Sigmoid colon (tissue), 7 donors: Measurements from ENCODE around the gene MYO7B. TPM values are rescaled to one million over a fixed set of nuclear protein-coding genes. Genes with fewer than 3 reads are reported as not detected.

Source experiments
- DNase-seq: peaks from one replicate; pipeline ENCODE4 v3.0.0-alpha.2; 2019
- H3K27ac ChIP-seq, 4 donors: fragments of 200-600 bp; sonication (generic); one replicate each; pipeline ENCODE4 v1.5.1; 2016 to 2019; ENCODE audit warnings: mild to moderate bottlenecking in 1 of 4
- H3K27me3 ChIP-seq, 3 donors: fragments of 200-600 bp; sonication (generic); one replicate each; pipeline ENCODE4 v1.5.1; 2019; ENCODE audit warnings: mild to moderate bottlenecking in 1 of 3
- H3K36me3 ChIP-seq, 4 donors: fragments of 200-600 bp; sonication (generic); one replicate each; pipeline ENCODE4 v1.5.1; 2016 to 2019
- H3K4me1 ChIP-seq, 4 donors: fragments of 200-600 bp; sonication (generic); one replicate each; pipeline ENCODE4 v1.5.1; 2017 to 2019
- H3K4me3 ChIP-seq, 4 donors: fragments of 200-600 bp; sonication (generic); one replicate each; pipeline ENCODE4 v1.5.1; 2017 to 2019; ENCODE audit warnings: mild to moderate bottlenecking in 2 of 4, moderate library complexity in 1 of 4
- H3K9me3 ChIP-seq, 4 donors: fragments of 200-600 bp in 3 of 4; sonication (generic) in 3 of 4; one replicate each; pipeline versions ENCODE4 v1.5.1 to v1.6.1; 2013 to 2019
- CTCF ChIP-seq, 4 experiments: fragments of 450-650 bp in 3 of 4; fragments of 200-600 bp in 1 of 4; IDR thresholded peaks; one replicate each; pipeline ENCODE4 v1.5.1; 2016 to 2019; ENCODE audit warnings: antibody characterized with exemption in 4 of 4, mild to moderate bottlenecking in 3 of 4, moderate library complexity in 2 of 4
- EP300 ChIP-seq, 4 donors: sonication (generic); formaldehyde crosslinking; IDR thresholded peaks; one replicate each; pipeline ENCODE4 v1.6.1; 2017; ENCODE audit warnings: antibody characterized with exemption in 4 of 4
- POLR2A ChIP-seq, 2 donors: fragments of 450-650 bp; IDR thresholded peaks; one replicate each; pipeline ENCODE4 v1.6.1; 2016; ENCODE audit warnings: antibody characterized with exemption in 2 of 2, mild to moderate bottlenecking in 2 of 2, moderate library complexity in 2 of 2
- POLR2AphosphoS5 ChIP-seq, 4 donors: sonication (generic); formaldehyde crosslinking; IDR thresholded peaks; one replicate each; pipeline ENCODE4 v1.6.1; 2017; ENCODE audit warnings: antibody characterized with exemption in 4 of 4
- WGBS, 2 donors: extraction: QIAGEN DNeasy Blood & Tissue Kit; methylation state at CpG; one replicate each; pipeline ENCODE4 v1.1.7; 2013; 5-methylcytosine and 5-hydroxymethylcytosine counted together
- intact Hi-C: fragments of 100-400 bp; cut with DNase I; formaldehyde crosslinking; loops from one replicate; pipeline ENCODE4 v1.15.1; 2023
- polyA plus RNA-seq, 3 donors: library from polyadenylated mRNA; stranded (reverse); fragments of 200-250 nt; gene quantifications; one replicate each; pipeline ENCODE4 v1.2.3, GENCODE V29; 2013
- total RNA-seq, 4 donors: library from RNA; depleted of rRNA; stranded (reverse); fragments of >200 nt; gene quantifications; one replicate each; pipeline ENCODE4 v1.1.0, GENCODE V29; 2016
- donor health status: healthy with polysubstance abuse.
- donor health status: Bipolar disorder and iron deficiency.
- donor health status: healthy.

Gene MYO7B
- total and polyA plus RNA-seq, 7 donors = 0.54 to 128 (median 30.3) TPM; not detected in 1

DNA sequence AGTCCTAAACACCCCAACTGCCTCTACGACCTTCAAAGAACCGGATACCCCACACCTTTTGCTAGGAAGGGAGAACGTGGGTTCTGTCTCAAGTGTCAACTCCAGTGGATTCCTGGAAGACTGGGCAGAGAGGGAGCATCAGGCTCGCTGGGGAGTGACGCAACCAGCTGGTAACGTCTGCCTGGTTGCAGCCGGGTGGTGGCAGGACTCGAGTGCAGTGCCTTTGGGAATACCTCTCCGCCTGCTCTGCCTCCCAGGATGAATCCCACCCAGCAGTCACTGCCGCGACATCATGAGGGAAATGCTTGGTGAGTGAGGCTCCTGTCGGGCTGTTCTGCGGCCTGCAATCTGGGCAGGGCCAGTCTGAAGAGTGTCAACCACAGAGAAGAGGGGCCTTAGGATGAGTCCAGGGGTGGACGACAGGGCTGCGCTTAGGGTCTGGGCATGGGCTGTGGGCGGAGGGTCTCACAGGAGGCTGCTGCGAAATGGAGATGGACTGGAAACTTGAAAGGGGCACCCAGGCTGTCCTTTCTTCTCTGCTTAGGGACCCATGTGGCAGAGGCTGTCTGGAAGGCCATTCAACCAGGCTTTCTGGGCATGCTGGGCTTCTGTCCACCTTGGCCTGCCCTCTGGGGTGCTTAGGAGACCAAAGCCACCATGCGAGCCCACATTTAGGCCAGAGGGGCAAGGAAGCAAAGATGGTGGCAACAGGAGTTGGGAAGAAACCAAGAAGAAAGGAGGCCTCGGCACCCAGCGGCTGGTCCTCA is 123.3 kb downstream of the MYO7B start:
- Histone ChIP-seq H3K27me3 (no peaks in the 10 kb centered on the region), H3K27ac (peak overlapping the region; percentile 86 to 97 (median 92)), H3K9me3 (no peaks in the 10 kb centered on the region), H3K36me3 (peaks cover 7 to 40% (median 25%) of the 10 kb centered on the region in 4 donors), H3K4me1 (peaks cover 0 to 100% (median 100%) of the 10 kb centered on the region in 4 donors), H3K4me3 (peak overlapping the region in 2 of 4 donors; percentile 6 to 24)
- intact Hi-C loops = no loop called here
- no peak for TF ChIP-seq CTCF (IDR thresholded peaks at IDR 0.05)
- TF ChIP-seq POLR2AphosphoS5 (IDR thresholded peaks at IDR 0.05) = peak; percentile 63 to 79 (median 68)
- peak in 1 of 4 donors; percentile 50 for TF ChIP-seq EP300 (IDR thresholded peaks at IDR 0.05)
- 92 to 93% methylated on average over 20 of the region's 20 CpGs for WGBS, 2 donors
- DNase-seq = peak; percentile 93

DNA sequence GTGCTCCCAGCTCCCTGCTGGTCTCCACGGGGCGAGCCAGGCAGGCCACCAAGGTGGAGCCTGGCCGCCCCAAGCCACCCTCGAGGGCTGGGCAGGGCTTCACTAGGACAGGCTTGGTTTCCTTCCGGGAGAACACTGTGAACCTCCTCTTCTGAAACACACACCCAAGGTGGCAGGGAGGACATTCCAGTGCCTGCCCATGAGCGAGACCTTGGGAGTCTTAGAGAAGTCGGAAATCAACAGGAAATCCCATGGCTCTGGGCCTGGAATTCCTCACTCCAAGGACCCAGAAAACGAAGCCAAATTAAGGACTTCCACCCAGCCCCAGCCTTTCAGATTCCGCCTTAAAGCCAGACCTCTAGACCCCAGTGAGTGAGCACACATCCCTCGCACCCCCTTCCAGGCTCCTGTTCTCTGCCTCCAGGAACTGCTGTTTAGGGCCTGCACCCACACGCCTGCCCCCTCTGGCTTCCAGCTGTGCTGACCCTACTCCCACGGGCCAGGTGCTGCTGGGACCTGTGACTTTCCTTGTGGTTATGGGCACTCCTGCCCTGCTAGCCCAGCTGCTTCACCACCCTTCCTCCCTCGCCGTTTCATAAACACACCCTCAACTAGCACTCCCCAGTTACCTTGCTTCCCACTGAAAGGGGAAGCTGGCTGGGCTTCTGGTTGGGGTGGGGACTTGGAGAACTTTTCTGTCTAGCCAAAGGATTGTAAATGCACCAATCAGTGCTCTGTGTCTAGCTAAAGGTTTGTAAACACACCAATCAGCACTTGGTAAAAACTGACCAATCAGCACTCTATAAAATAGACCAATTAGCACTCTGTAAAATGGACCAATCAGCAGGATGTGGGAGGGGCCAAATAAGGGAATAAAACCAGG is 124.2 kb downstream of the MYO7B start:
- Histone ChIP-seq H3K4me3 (peak overlapping the region in 2 of 4 donors; percentile 6 to 24), H3K27ac (peak overlapping the region; percentile 86 to 97 (median 92)), H3K36me3 (peaks cover 0 to 32% (median 17%) of the 10 kb centered on the region in 4 donors), H3K4me1 (peaks cover 0 to 100% (median 99%) of the 10 kb centered on the region in 4 donors), H3K9me3 (no peaks in the 10 kb centered on the region), H3K27me3 (no peaks in the 10 kb centered on the region)
- DNase-seq = peak; percentile 78
- WGBS, 2 donors = 75 to 82% methylated on average over 14 of the region's 14 CpGs
- intact Hi-C loops = no loop called here
- TF ChIP-seq POLR2AphosphoS5 (IDR thresholded peaks at IDR 0.05) (peak; percentile 5 to 59 (median 37)), POLR2A (IDR thresholded peaks at IDR 0.05) (no peak), CTCF (IDR thresholded peaks at IDR 0.05) (no peak), EP300 (IDR thresholded peaks at IDR 0.05) (peak in 2 of 4 donors; percentile 45 to 67)

DNA sequence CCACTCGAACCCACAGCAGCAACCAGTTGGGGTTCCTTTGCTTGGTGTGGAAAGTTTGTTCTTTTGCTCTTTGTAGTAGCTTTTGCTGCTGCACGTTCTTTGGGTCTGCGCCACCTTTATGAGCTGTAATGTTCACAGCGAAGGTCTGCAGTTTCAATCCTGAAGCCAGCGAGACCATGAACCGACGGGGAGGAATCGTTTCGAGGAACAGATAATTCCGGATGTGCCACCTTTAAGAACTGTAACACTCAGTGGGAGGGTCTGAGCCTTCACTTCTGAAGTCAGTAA is 124.8 kb downstream of the MYO7B start:
- peak; percentile 64 for DNase-seq
- peak overlapping the region; percentile 86 to 97 (median 92) for H3K27ac ChIP-seq
- no peaks in the 10 kb centered on the region for H3K27me3 ChIP-seq
- 93 to 95% methylated on average over 10 of the region's 10 CpGs for WGBS, 2 donors
- H3K36me3 ChIP-seq = peaks cover 0 to 26% (median 14%) of the 10 kb centered on the region in 4 donors
- H3K4me3 ChIP-seq = peak overlapping the region in 1 of 4 donors; percentile 5
- peaks cover 0 to 100% (median 99%) of the 10 kb centered on the region in 4 donors for H3K4me1 ChIP-seq
- intact Hi-C loops = no loop called here
- H3K9me3 ChIP-seq = no peaks in the 10 kb centered on the region
- TF ChIP-seq POLR2A (IDR thresholded peaks at IDR 0.05) = no peak
- peak in 1 of 4 donors; percentile 69 for TF ChIP-seq POLR2AphosphoS5 (IDR thresholded peaks at IDR 0.05)
- no peak for TF ChIP-seq EP300 (IDR thresholded peaks at IDR 0.05)
- no peak for TF ChIP-seq CTCF (IDR thresholded peaks at IDR 0.05)

- intact Hi-C loops = no loop called here
- Histone ChIP-seq H3K4me3 (peak overlapping the region in 1 of 4 donors; percentile 5), H3K9me3 (no peaks in the 10 kb centered on the region), H3K4me1 (peaks cover 0 to 100% (median 99%) of the 10 kb centered on the region in 4 donors), H3K36me3 (peaks cover 0 to 21% (median 14%) of the 10 kb centered on the region in 4 donors), H3K27me3 (no peaks in the 10 kb centered on the region), H3K27ac (peak overlapping the region; percentile 86 to 97 (median 92))
- peak; percentile 73 for DNase-seq
- 91 to 94% methylated on average over 14 of the region's 14 CpGs for WGBS, 2 donors
- TF ChIP-seq POLR2AphosphoS5 (IDR thresholded peaks at IDR 0.05) (peak in 1 of 4 donors; percentile 39), POLR2A (IDR thresholded peaks at IDR 0.05) (no peak)
Observed at GRCh38 chr2:127661072-127661649, 125.7 kb downstream of the MYO7B start.
